ENCODE data around the gene KLHL5.

The KLHL5 gene

GRCh38 chr4:39044364-39044955 lies 17.6 kb upstream of the KLHL5 start:
- DNase-seq: peak; percentile 69

- no peak for DNase-seq
Measured at GRCh38 chr4:39044956-39045826, 16.8 kb upstream of the KLHL5 start.

- DNase-seq: no peak
Measured at GRCh38 chr4:39045827-39046221, 16.2 kb upstream of the KLHL5 start.

- no peak for DNase-seq
Measured at GRCh38 chr4:39046249-39046648, 15.8 kb upstream of the KLHL5 start.

- DNase-seq: no peak
Measured at GRCh38 chr4:39047681-39048080, 14.4 kb upstream of the KLHL5 start.

GRCh38 chr4:39048311-39048710 lies 13.7 kb upstream of the KLHL5 start:
- DNase-seq: no peak

GRCh38 chr4:39050590-39050989 lies 11.4 kb upstream of the KLHL5 start:
- no peak for DNase-seq

GRCh38 chr4:39051492-39051891 lies 10.5 kb upstream of the KLHL5 start:
- no peak for DNase-seq

- DNase-seq: no peak
Measured at GRCh38 chr4:39053983-39054382, 8.0 kb upstream of the KLHL5 start.

- no peak for DNase-seq
Measured at GRCh38 chr4:39054497-39054896, 7.5 kb upstream of the KLHL5 start.

- DNase-seq: no peak
Measured at GRCh38 chr4:39056023-39056422, 6.0 kb upstream of the KLHL5 start.

- DNase-seq: no peak
Measured at GRCh38 chr4:39061457-39061856, 575 bp upstream of the KLHL5 start.

GRCh38 chr4:39062770-39063097 lies 702 bp downstream of the KLHL5 start:
- DNase-seq: no peak

- DNase-seq: no peak
Measured at GRCh38 chr4:39063430-39063829, 1.4 kb downstream of the KLHL5 start.

- no peak for DNase-seq
Measured at GRCh38 chr4:39066371-39066770, 4.3 kb downstream of the KLHL5 start.

GRCh38 chr4:39067031-39067430 lies 5.0 kb downstream of the KLHL5 start:
- DNase-seq: no peak

GRCh38 chr4:39067451-39067850 lies 5.4 kb downstream of the KLHL5 start:
- DNase-seq: no peak

GRCh38 chr4:39068907-39069306 lies 6.9 kb downstream of the KLHL5 start:
- no peak for DNase-seq

- no peak for DNase-seq
Measured at GRCh38 chr4:39078829-39079228, 16.8 kb downstream of the KLHL5 start.

- DNase-seq: no peak
Measured at GRCh38 chr4:39083164-39083563, 21.1 kb downstream of the KLHL5 start.

- no peak for DNase-seq
Measured at GRCh38 chr4:39085891-39086290, 23.9 kb downstream of the KLHL5 start.

GRCh38 chr4:39096847-39097246 lies 34.8 kb downstream of the KLHL5 start:
- no peak for DNase-seq

GRCh38 chr4:39097290-39097689 lies 35.3 kb downstream of the KLHL5 start:
- DNase-seq: no peak

GRCh38 chr4:39102297-39102696 lies 40.3 kb downstream of the KLHL5 start:
- no peak for DNase-seq

GRCh38 chr4:39103291-39103690 lies 41.3 kb downstream of the KLHL5 start:
- DNase-seq: no peak
